ENCODE measurements around the gene SPEG. TPM values are rescaled to one million over a fixed set of nuclear protein-coding genes. Genes with fewer than 3 reads are reported as not detected.

The SPEG gene
- total and polyA plus RNA-seq, 4 donors, result 3.7 to 15.6 (median 9.6) TPM

DNA sequence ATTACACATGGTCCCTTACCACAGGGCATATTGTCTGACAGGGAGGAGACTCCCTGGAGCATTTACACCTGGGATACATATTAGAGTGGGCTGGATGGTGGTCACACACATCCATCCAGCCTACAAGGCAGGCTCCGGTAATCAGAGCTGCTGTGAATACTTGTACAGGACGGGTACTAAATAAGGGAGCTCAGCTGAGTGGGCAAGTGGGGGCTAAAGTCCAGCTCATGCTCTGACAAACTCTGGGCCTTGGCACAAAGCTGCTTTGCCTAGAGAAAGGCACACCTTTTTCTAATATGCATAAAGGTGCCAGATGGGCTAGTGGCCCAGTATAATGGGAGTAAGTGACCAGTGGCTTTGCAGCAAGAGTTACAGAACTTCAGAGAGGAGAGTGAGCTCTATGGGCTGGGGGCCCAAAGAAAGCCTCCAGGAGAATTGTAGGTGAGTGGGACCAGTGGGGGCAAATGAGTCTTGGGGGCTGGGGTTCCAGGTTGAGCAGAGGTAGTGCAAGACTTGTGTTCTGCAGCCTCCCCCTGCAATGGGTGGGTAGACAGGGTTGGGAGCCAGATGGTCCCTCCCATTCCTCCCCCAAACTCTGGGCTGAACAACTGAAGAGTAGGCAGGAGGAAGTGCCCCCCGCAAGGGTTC, 110.8 kb downstream of the SPEG start:
- ATAC-seq (ENCODE audit: insufficient read depth, low FRiP score) (no peak), DNase-seq (no peak)
- Histone ChIP-seq H3K4me1 (ENCODE audit: control insufficient read depth in 5 of 5, insufficient read depth in 5 of 5, low read length in 5 of 5) (peaks cover 0 to 27% (median 6%) of the 10 kb centered on the region in 5 donors), H3K4me3 (no peak overlapping the region), H3K36me3 (ENCODE audit: control insufficient read depth in 4 of 4, insufficient read depth in 4 of 4, low read length in 4 of 4) (peaks cover 0 to 12% (median 7%) of the 10 kb centered on the region in 4 donors), H3K9me3 (ENCODE audit: control insufficient read depth in 4 of 4, insufficient read depth in 3 of 4, low read length in 3 of 4) (no peaks in the 10 kb centered on the region), H3K9ac (ENCODE audit: insufficient read depth in 1 of 2, low read length in 2 of 2) (no peak overlapping the region), H3K27me3 (ENCODE audit: control insufficient read depth in 3 of 3, insufficient read depth in 3 of 3, low read length in 2 of 3) (no peaks in the 10 kb centered on the region), H3K27ac (ENCODE audit: low read depth in 1 of 2, low read length in 1 of 2) (no peak overlapping the region)
- TF ChIP-seq, protein P1, sequence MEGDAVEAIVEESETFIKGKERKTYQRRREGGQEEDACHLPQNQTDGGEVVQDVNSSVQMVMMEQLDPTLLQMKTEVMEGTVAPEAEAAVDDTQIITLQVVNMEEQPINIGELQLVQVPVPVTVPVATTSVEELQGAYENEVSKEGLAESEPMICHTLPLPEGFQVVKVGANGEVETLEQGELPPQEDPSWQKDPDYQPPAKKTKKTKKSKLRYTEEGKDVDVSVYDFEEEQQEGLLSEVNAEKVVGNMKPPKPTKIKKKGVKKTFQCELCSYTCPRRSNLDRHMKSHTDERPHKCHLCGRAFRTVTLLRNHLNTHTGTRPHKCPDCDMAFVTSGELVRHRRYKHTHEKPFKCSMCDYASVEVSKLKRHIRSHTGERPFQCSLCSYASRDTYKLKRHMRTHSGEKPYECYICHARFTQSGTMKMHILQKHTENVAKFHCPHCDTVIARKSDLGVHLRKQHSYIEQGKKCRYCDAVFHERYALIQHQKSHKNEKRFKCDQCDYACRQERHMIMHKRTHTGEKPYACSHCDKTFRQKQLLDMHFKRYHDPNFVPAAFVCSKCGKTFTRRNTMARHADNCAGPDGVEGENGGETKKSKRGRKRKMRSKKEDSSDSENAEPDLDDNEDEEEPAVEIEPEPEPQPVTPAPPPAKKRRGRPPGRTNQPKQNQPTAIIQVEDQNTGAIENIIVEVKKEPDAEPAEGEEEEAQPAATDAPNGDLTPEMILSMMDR (IDR thresholded peaks at IDR 0.05; ENCODE audit: control extremely low read depth, extremely low read depth), result no peak
- WGBS, 2 donors, result 86 to 88% methylated on average over 3 of the region's 3 CpGs

DNA sequence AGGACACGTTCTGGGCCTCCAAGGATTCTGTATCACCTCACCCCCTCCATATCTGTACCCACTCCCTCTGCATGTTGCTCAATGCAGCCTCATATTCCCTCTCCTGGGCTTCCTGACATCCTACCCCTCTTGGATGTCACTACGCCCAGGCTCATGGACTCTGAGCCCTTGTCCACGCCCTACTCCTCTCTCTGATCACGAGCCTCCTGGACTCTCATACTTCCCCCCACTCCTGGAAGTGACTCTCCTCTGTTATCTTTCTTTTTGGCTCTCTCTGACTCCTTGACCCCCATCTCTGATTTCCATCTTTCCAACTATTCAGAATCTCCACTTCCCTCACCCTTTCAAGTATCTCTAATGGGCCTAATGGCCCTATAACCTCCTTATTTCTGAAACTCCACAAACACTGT, 111.3 kb downstream of the SPEG start:
- H3K27me3 ChIP-seq (ENCODE audit: control insufficient read depth in 3 of 3, insufficient read depth in 3 of 3, low read length in 2 of 3), result no peaks in the 10 kb centered on the region
- no peak overlapping the region for H3K27ac ChIP-seq (ENCODE audit: low read depth in 1 of 2, low read length in 1 of 2)
- TF ChIP-seq, protein P1 (IDR thresholded peaks at IDR 0.05; ENCODE audit: control extremely low read depth, extremely low read depth), result no peak
- H3K4me1 ChIP-seq (ENCODE audit: control insufficient read depth in 5 of 5, insufficient read depth in 5 of 5, low read length in 5 of 5), result peaks cover 0 to 27% (median 6%) of the 10 kb centered on the region in 5 donors
- no peaks in the 10 kb centered on the region for H3K9me3 ChIP-seq (ENCODE audit: control insufficient read depth in 4 of 4, insufficient read depth in 3 of 4, low read length in 3 of 4)
- peaks cover 0 to 7% (median 4%) of the 10 kb centered on the region in 4 donors for H3K36me3 ChIP-seq (ENCODE audit: control insufficient read depth in 4 of 4, insufficient read depth in 4 of 4, low read length in 4 of 4)
- DNase-seq, result no peak
- no peak for ATAC-seq (ENCODE audit: insufficient read depth, low FRiP score)
- H3K4me3 ChIP-seq, result no peak overlapping the region
- 64 to 77% methylated on average over 4 of the region's 4 CpGs for WGBS, 2 donors
- no peak overlapping the region for H3K9ac ChIP-seq (ENCODE audit: insufficient read depth in 1 of 2, low read length in 2 of 2)

DNA sequence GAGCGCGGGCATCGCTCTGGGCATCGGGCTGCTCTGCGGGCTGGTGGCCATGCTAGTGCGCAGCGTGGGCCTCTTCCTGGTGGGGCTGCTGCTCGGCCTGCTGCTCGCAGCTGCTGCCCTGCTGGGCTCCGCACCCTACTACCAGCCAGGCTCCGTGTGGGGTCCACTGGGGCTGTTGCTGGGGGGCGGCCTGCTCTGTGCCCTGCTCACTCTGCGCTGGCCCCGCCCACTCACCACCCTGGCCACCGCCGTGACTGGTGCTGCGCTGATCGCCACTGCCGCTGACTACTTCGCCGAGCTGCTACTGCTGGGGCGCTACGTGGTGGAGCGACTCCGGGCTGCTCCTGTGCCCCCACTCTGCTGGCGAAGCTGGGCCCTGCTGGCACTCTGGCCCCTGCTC, 113.0 kb downstream of the SPEG start:
- Histone ChIP-seq H3K36me3 (ENCODE audit: control insufficient read depth in 4 of 4, insufficient read depth in 4 of 4, low read length in 4 of 4) (peaks cover 0 to 2% (median under 1%) of the 10 kb centered on the region in 4 donors), H3K4me1 (ENCODE audit: control insufficient read depth in 5 of 5, insufficient read depth in 5 of 5, low read length in 5 of 5) (peaks cover 0 to 20% (median 6%) of the 10 kb centered on the region in 5 donors), H3K9ac (ENCODE audit: insufficient read depth in 1 of 2, low read length in 2 of 2) (no peak overlapping the region), H3K4me3 (no peak overlapping the region), H3K27ac (ENCODE audit: low read depth in 1 of 2, low read length in 1 of 2) (no peak overlapping the region), H3K9me3 (ENCODE audit: control insufficient read depth in 4 of 4, insufficient read depth in 3 of 4, low read length in 3 of 4) (no peaks in the 10 kb centered on the region), H3K27me3 (ENCODE audit: control insufficient read depth in 3 of 3, insufficient read depth in 3 of 3, low read length in 2 of 3) (no peaks in the 10 kb centered on the region)
- 96 to 97% methylated on average over 26 of the region's 26 CpGs for WGBS, 2 donors
- TF ChIP-seq, protein P1 (IDR thresholded peaks at IDR 0.05; ENCODE audit: control extremely low read depth, extremely low read depth), result no peak
- no peak for DNase-seq
- ATAC-seq (ENCODE audit: insufficient read depth, low FRiP score), result no peak

Other genes starting within 250 kb of the SPEG start
- gene ZFAND2B, start 228.1 kb upstream of the SPEG start, total RNA-seq, result 10 to 100 TPM; 28.2 to 41.4 TPM
- gene ZFAND2B, start 228.1 kb upstream of the SPEG start, polyA plus RNA-seq, result 10 to 100 TPM; 37.7 to 45.1 TPM
- gene ABCB6, start 215.9 kb upstream of the SPEG start, total RNA-seq, result 10 to 100 TPM; 17.2 to 40.4 TPM
- 10 to 100 TPM; 27.7 to 49.4 TPM for gene ABCB6, start 215.9 kb upstream of the SPEG start, polyA plus RNA-seq
- gene ATG9A, start 205.2 kb upstream of the SPEG start, total RNA-seq, result 10 to 100 TPM; 49.1 TPM
- gene ATG9A, start 205.2 kb upstream of the SPEG start, polyA plus RNA-seq, result 10 to 100 TPM; 22.5 to 36.1 TPM
- gene ANKZF1, start 205.0 kb upstream of the SPEG start, total RNA-seq, result 100 to 1,000 TPM in 1 of 2 donors, 10 to 100 TPM in 1; 40.1 to 101 TPM
- 10 to 100 TPM; 22.3 to 28.4 TPM for gene ANKZF1, start 205.0 kb upstream of the SPEG start, polyA plus RNA-seq
- 10 to 100 TPM; 18.1 to 18.7 TPM for gene GLB1L, start 189.4 kb upstream of the SPEG start, total RNA-seq
- 1 to 10 TPM; 7.5 to 9.1 TPM for gene GLB1L, start 189.4 kb upstream of the SPEG start, polyA plus RNA-seq
- 10 to 100 TPM; 16.2 to 25.7 TPM for gene STK16, start 189.4 kb upstream of the SPEG start, total RNA-seq
- gene STK16, start 189.4 kb upstream of the SPEG start, polyA plus RNA-seq, result 10 to 100 TPM; 25.2 to 50.5 TPM
- gene TUBA4B, start 181.6 kb upstream of the SPEG start, total RNA-seq, result 10 to 100 TPM in 1 of 2 donors, 1 to 10 TPM in 1; 5.7 to 20.3 TPM
- 10 to 100 TPM in 1 of 2 donors, 1 to 10 TPM in 1; 8.7 to 12.2 TPM for gene TUBA4B, start 181.6 kb upstream of the SPEG start, polyA plus RNA-seq
- 10 to 100 TPM; 15.6 to 37.9 TPM for gene TUBA4A, start 180.9 kb upstream of the SPEG start, total RNA-seq
- gene TUBA4A, start 180.9 kb upstream of the SPEG start, polyA plus RNA-seq, result 10 to 100 TPM; 48.1 to 82.1 TPM
- gene DNAJB2, start 155.5 kb upstream of the SPEG start, total RNA-seq, result 10 to 100 TPM; 77.3 to 79.6 TPM
- 10 to 100 TPM; 63.7 to 73.4 TPM for gene DNAJB2, start 155.5 kb upstream of the SPEG start, polyA plus RNA-seq
- gene PTPRN, start 125.4 kb upstream of the SPEG start, total RNA-seq, result 1 to 10 TPM in 1 of 2 donors, under 1 TPM in 1; 0.21 to 2.6 TPM
- gene PTPRN, start 125.4 kb upstream of the SPEG start, polyA plus RNA-seq, result under 1 TPM; 0.11 to 0.22 TPM
- gene RESP18, start 102.1 kb upstream of the SPEG start, total RNA-seq, result not detected
- gene RESP18, start 102.1 kb upstream of the SPEG start, polyA plus RNA-seq, result not detected
- 10 to 100 TPM; 73.7 to 78.6 TPM for gene DNPEP, start 46.9 kb upstream of the SPEG start, total RNA-seq
- 10 to 100 TPM; 82.9 to 89.7 TPM for gene DNPEP, start 46.9 kb upstream of the SPEG start, polyA plus RNA-seq
- 10 to 100 TPM; 23.9 to 88.7 TPM for gene DES, start 16.5 kb upstream of the SPEG start, total RNA-seq
- gene DES, start 16.5 kb upstream of the SPEG start, polyA plus RNA-seq, result 100 to 1,000 TPM in 1 of 2 donors, 10 to 100 TPM in 1; 27.2 to 108 TPM
- 10 to 100 TPM; 18.8 to 48.9 TPM for gene GMPPA, start 64.0 kb downstream of the SPEG start, total RNA-seq
- gene GMPPA, start 64.0 kb downstream of the SPEG start, polyA plus RNA-seq, result 10 to 100 TPM; 30.7 to 46.6 TPM
- gene ASIC4, start 79.6 kb downstream of the SPEG start, total RNA-seq, result under 1 TPM; 0.26 to 0.43 TPM
- gene ASIC4, start 79.6 kb downstream of the SPEG start, polyA plus RNA-seq, result under 1 TPM; 0.02 TPM
- gene CHPF, start 109.0 kb downstream of the SPEG start, total RNA-seq, result 10 to 100 TPM; 42.7 to 89.6 TPM
- 10 to 100 TPM; 44.6 to 71.6 TPM for gene CHPF, start 109.0 kb downstream of the SPEG start, polyA plus RNA-seq
- 1 to 10 TPM; 1.3 to 7.1 TPM for gene TMEM198, start 109.2 kb downstream of the SPEG start, total RNA-seq
- 1 to 10 TPM; 3.9 to 4.7 TPM for gene TMEM198, start 109.2 kb downstream of the SPEG start, polyA plus RNA-seq
- gene OBSL1, start 136.7 kb downstream of the SPEG start, total RNA-seq, result 10 to 100 TPM; 69.6 to 75.2 TPM
- gene OBSL1, start 136.7 kb downstream of the SPEG start, polyA plus RNA-seq, result 10 to 100 TPM; 34.0 to 58.4 TPM
- gene INHA, start 137.5 kb downstream of the SPEG start, total RNA-seq, result under 1 TPM in 1 of 2 donors, not detected in 1; 0.58 TPM
- gene INHA, start 137.5 kb downstream of the SPEG start, polyA plus RNA-seq, result under 1 TPM; 0.47 to 0.98 TPM
- 10 to 100 TPM; 21.5 to 46.0 TPM for gene STK11IP, start 163.0 kb downstream of the SPEG start, total RNA-seq
- 10 to 100 TPM; 21.7 to 24.5 TPM for gene STK11IP, start 163.0 kb downstream of the SPEG start, polyA plus RNA-seq
- 1 to 10 TPM; 1.8 to 3.2 TPM for gene SLC4A3, start 192.8 kb downstream of the SPEG start, total RNA-seq
- gene SLC4A3, start 192.8 kb downstream of the SPEG start, polyA plus RNA-seq, result under 1 TPM; 0.59 to 0.63 TPM